CD4-positive, alpha-beta T cell treated with Interleukin-4 for 4 hours (primary cell): Measurements from ENCODE around the gene AARS2.
"Not testable (repeated sequence)": the region's sequence is repeated elsewhere in the genome, so short reads cannot be mapped to it uniquely, and the experiment has no call there.

Experiments used
- DNase-seq: peaks from one replicate; pipeline ENCODE4 v3.0.0-alpha.2; 2020

The AARS2 gene

DNA sequence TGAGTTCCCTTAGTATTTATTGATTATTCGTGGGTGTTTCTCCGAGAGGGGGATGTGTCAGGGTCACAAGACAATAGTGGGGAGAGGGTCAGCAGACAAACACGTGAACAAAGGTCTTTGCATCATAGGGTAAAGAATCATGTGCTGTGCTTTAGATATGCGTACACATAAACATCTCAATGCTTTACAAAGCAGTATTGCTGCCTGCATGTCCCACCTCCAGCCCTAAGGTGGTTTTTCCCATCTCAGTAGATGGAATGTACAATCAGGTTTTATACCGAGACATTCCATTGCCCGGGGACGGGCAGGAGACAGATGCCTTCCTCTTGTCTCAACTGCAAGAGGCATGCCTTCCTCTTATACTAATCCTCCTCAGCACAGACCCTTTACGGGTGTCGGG lies 15.1 kb upstream of the AARS2 start:
- not testable (repeated sequence) for DNase-seq

GRCh38 chr6:44327760-44328159 lies 14.6 kb upstream of the AARS2 start:
- no peak for DNase-seq

GRCh38 chr6:44327096-44327495 lies 13.9 kb upstream of the AARS2 start:
- no peak for DNase-seq

DNA sequence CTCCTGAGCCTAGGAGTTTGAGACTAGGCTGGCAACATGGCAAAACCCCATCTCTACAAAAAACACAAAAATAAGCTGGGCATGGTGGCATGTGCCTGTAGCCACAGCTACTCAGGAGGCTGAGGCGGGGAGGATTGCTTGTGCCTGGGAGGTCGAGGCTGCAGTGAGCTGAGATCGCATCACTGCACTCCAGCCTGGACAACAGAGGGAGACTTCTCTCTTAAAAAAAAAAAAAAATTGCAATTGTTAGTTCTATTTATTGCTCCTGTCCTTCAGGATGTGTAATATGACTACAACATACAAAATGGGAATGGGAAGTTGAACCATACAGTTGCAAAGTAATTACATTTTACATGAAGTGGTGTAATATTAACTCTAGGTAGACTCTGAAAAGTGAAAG lies 8.1 kb upstream of the AARS2 start:
- DNase-seq: no peak

- not testable (repeated sequence) for DNase-seq
Measured at GRCh38 chr6:44317136-44317631, 4.0 kb upstream of the AARS2 start.

DNA sequence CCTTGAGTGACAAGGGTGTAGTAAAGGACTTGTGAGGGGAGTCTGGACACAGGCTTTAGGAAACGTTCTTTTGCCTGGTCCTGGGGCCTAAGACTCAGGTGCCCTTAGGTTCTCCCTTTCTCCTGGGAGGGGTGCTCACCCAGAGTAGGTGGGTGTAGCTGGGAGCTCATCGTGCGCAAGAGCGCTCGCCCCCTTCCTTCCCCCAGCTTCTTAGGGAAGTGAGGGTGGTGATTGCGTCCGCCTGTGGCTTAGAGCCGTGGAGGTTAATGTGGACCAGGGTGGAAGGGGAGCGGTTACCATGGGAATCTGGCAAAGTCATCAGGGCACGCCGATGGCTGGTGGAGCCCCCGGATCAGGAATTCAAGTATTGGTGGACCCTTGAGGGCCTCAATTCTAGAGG lies 3.3 kb upstream of the AARS2 start:
- no peak for DNase-seq

GRCh38 chr6:44315951-44316350 lies 2.8 kb upstream of the AARS2 start:
- DNase-seq: no peak

- DNase-seq: no peak
Measured at GRCh38 chr6:44315516-44315915, 2.4 kb upstream of the AARS2 start.

GRCh38 chr6:44314657-44315056 lies 1.5 kb upstream of the AARS2 start:
- not testable (repeated sequence) for DNase-seq

GRCh38 chr6:44311767-44312166 lies 1.4 kb downstream of the AARS2 start:
- no peak for DNase-seq

DNA sequence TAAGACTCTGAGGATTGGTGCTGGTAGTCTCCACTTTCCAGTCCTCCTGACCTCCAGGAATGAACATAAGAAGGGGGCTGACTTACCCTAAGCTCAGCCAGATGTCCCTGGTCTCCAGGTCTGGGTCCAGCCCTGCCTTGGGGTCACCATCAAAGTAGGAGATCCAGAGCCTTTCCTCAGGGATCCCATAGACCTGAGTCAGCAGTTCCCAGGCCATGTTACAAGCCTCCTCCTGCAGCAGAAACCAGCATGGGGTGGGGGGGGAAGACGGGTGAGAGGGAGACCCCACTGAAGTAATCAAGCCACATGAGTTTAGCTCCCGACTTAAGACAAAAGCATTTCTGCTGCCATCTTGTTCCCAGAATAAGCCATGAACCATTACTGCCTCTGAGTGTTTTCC lies 1.8 kb downstream of the AARS2 start:
- no peak for DNase-seq

- DNase-seq: no peak
Measured at GRCh38 chr6:44310241-44310640, 2.9 kb downstream of the AARS2 start.

- DNase-seq: no peak
Measured at GRCh38 chr6:44309631-44310030, 3.5 kb downstream of the AARS2 start.

DNA sequence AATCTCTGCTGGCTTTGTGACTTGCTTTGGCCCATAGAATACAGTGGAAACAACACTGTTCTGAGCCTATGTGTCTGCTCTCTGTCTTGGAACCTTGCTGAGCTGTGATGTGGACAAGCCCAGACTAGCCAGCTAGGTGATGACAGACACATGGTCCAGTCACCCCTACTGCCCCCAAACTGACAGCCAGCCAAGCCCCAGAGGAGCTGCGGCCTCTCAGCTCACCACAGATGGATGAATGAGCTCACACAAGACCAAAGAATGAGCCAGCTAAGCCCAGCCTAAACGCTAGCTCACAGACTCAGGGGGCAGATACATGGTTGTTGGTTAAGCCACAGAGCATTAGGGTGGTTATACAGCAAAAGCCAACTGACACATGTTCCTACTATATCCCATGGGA lies 4.1 kb downstream of the AARS2 start:
- DNase-seq: no peak

- DNase-seq: no peak
Measured at GRCh38 chr6:44307217-44307616, 5.9 kb downstream of the AARS2 start.

- no peak for DNase-seq
Measured at GRCh38 chr6:44306710-44307109, 6.4 kb downstream of the AARS2 start.

- DNase-seq: no peak
Measured at GRCh38 chr6:44305200-44305725, 7.9 kb downstream of the AARS2 start.

- peak; percentile 43 for DNase-seq
Measured at GRCh38 chr6:44304282-44305199, 8.6 kb downstream of the AARS2 start.

- no peak for DNase-seq
Measured at GRCh38 chr6:44303842-44304241, 9.3 kb downstream of the AARS2 start.

- DNase-seq: no peak
Measured at GRCh38 chr6:44302856-44303255, 10.3 kb downstream of the AARS2 start.

GRCh38 chr6:44301782-44302564 lies 11.2 kb downstream of the AARS2 start:
- no peak for DNase-seq

GRCh38 chr6:44301106-44301505 lies 12.0 kb downstream of the AARS2 start:
- no peak for DNase-seq

- DNase-seq: no peak
Measured at GRCh38 chr6:44300292-44300823, 12.8 kb downstream of the AARS2 start.
